Activated naive CD8-positive, alpha-beta T cell treated with anti-CD3 and anti-CD28 coated beads, Interleukin-2, amount 10 ng/mL, durations not matched to agents 7 days and 5 days (primary cell): ENCODE data around the gene TTN. TPM values are rescaled to one million over a fixed set of nuclear protein-coding genes. Genes with fewer than 3 reads are reported as not detected.
A peak's percentile ranks its signal among the peaks of the same experiment; 100 is the strongest.
"Not testable (repeated sequence)": the region's sequence is repeated elsewhere in the genome, so short reads cannot be mapped to it uniquely, and the experiment has no call there.

Source experiments
- ATAC-seq: fragments of 150-1000 bp; cut with Tn5 transposase; one replicate; pipeline ENCODE4 v1.10.0; 2021; ENCODE audit warnings: low read depth, moderate library complexity
- POLR2A ChIA-PET: fragments of 350-600 bp; sonication (Branson Sonifier 250); formaldehyde crosslinking; loops from one replicate; lab custom pipeline; 2021; ENCODE audit warnings: antibody characterized with exemption; lab: Charles Lee
- DNase-seq: peaks from one replicate; pipeline ENCODE4 v3.0.0; 2021
- H3K27ac Mint-ChIP-seq: one replicate; pipeline ENCODE4 v1.8.0; 2022; ENCODE audit warnings: mild to moderate bottlenecking, mixed read lengths
- H3K27me3 Mint-ChIP-seq: one replicate; pipeline ENCODE4 v1.8.0; 2022; ENCODE audit warnings: mild to moderate bottlenecking, moderate library complexity, mixed read lengths
- H3K36me3 Mint-ChIP-seq: one replicate; pipeline ENCODE4 v1.8.0; 2021; ENCODE audit warnings: mild to moderate bottlenecking, mixed read lengths
- H3K4me1 Mint-ChIP-seq: one replicate; pipeline ENCODE4 v1.8.0; 2021; ENCODE audit warnings: mixed read lengths
- H3K4me3 Mint-ChIP-seq: one replicate; pipeline ENCODE4 v1.8.0; 2022; ENCODE audit warnings: mild to moderate bottlenecking, moderate library complexity, mixed read lengths
- H3K9me3 Mint-ChIP-seq: one replicate; pipeline ENCODE4 v1.8.0; 2021; ENCODE audit warnings: mixed read lengths
- total RNA-seq, 2 experiments: library from RNA; stranded (reverse); gene quantifications; one replicate each; pipeline ENCODE4 v1.2.3, GENCODE V29; 2021

TTN gene
- total RNA-seq, 2 experiments from 2014 or later, result 11.9 to 13.5 TPM

GRCh38 chr2:178526256-178526655, 281.0 kb downstream of the TTN start:
- peaks cover 13% of the 10 kb centered on the region for H3K36me3 Mint-ChIP-seq
- POLR2A ChIA-PET, result no interaction called here
- no peak for ATAC-seq
- no peak overlapping the region for H3K27ac Mint-ChIP-seq
- no peak overlapping the region for H3K4me3 Mint-ChIP-seq
- H3K4me1 Mint-ChIP-seq, result peaks cover 33% of the 10 kb centered on the region
- H3K27me3 Mint-ChIP-seq, result no peaks in the 10 kb centered on the region
- no peak for DNase-seq
- no peaks in the 10 kb centered on the region for H3K9me3 Mint-ChIP-seq

GRCh38 chr2:178525460-178525859, 281.8 kb downstream of the TTN start:
- H3K4me3 Mint-ChIP-seq, H3K27ac Mint-ChIP-seq, POLR2A ChIA-PET, DNase-seq, H3K27me3 Mint-ChIP-seq, H3K36me3 Mint-ChIP-seq, ATAC-seq, H3K9me3 Mint-ChIP-seq: not testable (repeated sequence)
- H3K4me1 Mint-ChIP-seq, result peaks cover 30% of the 10 kb centered on the region

GRCh38 chr2:178525010-178525409, 282.2 kb downstream of the TTN start:
- ATAC-seq, H3K9me3 Mint-ChIP-seq, H3K36me3 Mint-ChIP-seq, POLR2A ChIA-PET, H3K4me3 Mint-ChIP-seq, H3K27me3 Mint-ChIP-seq, DNase-seq, H3K27ac Mint-ChIP-seq: not testable (repeated sequence)
- H3K4me1 Mint-ChIP-seq, result peaks cover 28% of the 10 kb centered on the region

- no peaks in the 10 kb centered on the region for H3K9me3 Mint-ChIP-seq
- DNase-seq (no peak), ATAC-seq (peak; percentile 4)
- POLR2A ChIA-PET, result interaction anchor here (0.5 to 2.5 kb wide), 3 partner anchors 73 to 109 kb away, joined by 4 to 12 read pairs (median 5); partner anchors contain the start of genes PJVK and PRKRA
- H3K4me1 Mint-ChIP-seq, result peaks cover 28% of the 10 kb centered on the region
- H3K36me3 Mint-ChIP-seq, result peaks cover 6% of the 10 kb centered on the region
- H3K27me3 Mint-ChIP-seq, result no peaks in the 10 kb centered on the region
- H3K27ac Mint-ChIP-seq, result peak overlapping the region; percentile 90
- peak overlapping the region; percentile 94 for H3K4me3 Mint-ChIP-seq
These were observed 283.6 kb downstream of the TTN start for GRCh38 chr2:178523596-178524134.

GRCh38 chr2:178522950-178523595, 284.1 kb downstream of the TTN start:
- H3K4me1 Mint-ChIP-seq, result peaks cover 27% of the 10 kb centered on the region
- ATAC-seq (peak; percentile 96), DNase-seq (peak; percentile 83)
- H3K9me3 Mint-ChIP-seq, result no peaks in the 10 kb centered on the region
- peak overlapping the region; percentile 94 for H3K4me3 Mint-ChIP-seq
- no peaks in the 10 kb centered on the region for H3K27me3 Mint-ChIP-seq
- H3K27ac Mint-ChIP-seq, result peak overlapping the region; percentile 90
- POLR2A ChIA-PET, result interaction anchor here (0.5 to 2.5 kb wide), 3 partner anchors 72 to 108 kb away, joined by 4 to 12 read pairs (median 5); partner anchors contain the start of genes PJVK and PRKRA
- peaks cover 8% of the 10 kb centered on the region for H3K36me3 Mint-ChIP-seq

GRCh38 chr2:178521304-178522150, 285.7 kb downstream of the TTN start:
- DNase-seq (no peak), ATAC-seq (no peak)
- no peak overlapping the region for H3K27ac Mint-ChIP-seq
- H3K4me1 Mint-ChIP-seq, result peaks cover 25% of the 10 kb centered on the region
- POLR2A ChIA-PET, result no interaction called here
- no peaks in the 10 kb centered on the region for H3K9me3 Mint-ChIP-seq
- H3K4me3 Mint-ChIP-seq, result no peak overlapping the region
- peaks cover 7% of the 10 kb centered on the region for H3K36me3 Mint-ChIP-seq
- no peaks in the 10 kb centered on the region for H3K27me3 Mint-ChIP-seq

- POLR2A ChIA-PET, result no interaction called here
- no peak for ATAC-seq
- Mint-ChIP-seq H3K27me3 (no peaks in the 10 kb centered on the region), H3K4me3 (no peak overlapping the region), H3K27ac (no peak overlapping the region), H3K4me1 (peaks cover 18% of the 10 kb centered on the region), H3K9me3 (no peaks in the 10 kb centered on the region), H3K36me3 (peaks cover 10% of the 10 kb centered on the region)
- DNase-seq, result no peak
These were observed 289.7 kb downstream of the TTN start for GRCh38 chr2:178517496-178517895.

- Mint-ChIP-seq H3K27me3 (no peaks in the 10 kb centered on the region), H3K27ac (no peak overlapping the region), H3K9me3 (no peaks in the 10 kb centered on the region), H3K4me3 (no peak overlapping the region), H3K4me1 (peaks cover 11% of the 10 kb centered on the region), H3K36me3 (peaks cover 10% of the 10 kb centered on the region)
- POLR2A ChIA-PET, result interaction anchor here (0.7 kb wide), 1 partner anchor 48 kb away, joined by 3 read pairs; no protein-coding TSS in a partner anchor
- DNase-seq (no peak), ATAC-seq (peak; percentile 88)
These were observed 292.6 kb downstream of the TTN start for GRCh38 chr2:178514664-178515063.

- DNase-seq (no peak), ATAC-seq (no peak)
- Mint-ChIP-seq H3K36me3 (peaks cover 11% of the 10 kb centered on the region), H3K4me3 (no peak overlapping the region), H3K4me1 (peaks cover 11% of the 10 kb centered on the region), H3K27ac (no peak overlapping the region), H3K9me3 (no peaks in the 10 kb centered on the region), H3K27me3 (no peaks in the 10 kb centered on the region)
- POLR2A ChIA-PET, result no interaction called here
These were observed 293.3 kb downstream of the TTN start for GRCh38 chr2:178513876-178514275.

- Mint-ChIP-seq H3K4me1 (peaks cover 16% of the 10 kb centered on the region), H3K9me3 (no peaks in the 10 kb centered on the region), H3K27me3 (no peaks in the 10 kb centered on the region), H3K4me3 (no peak overlapping the region), H3K27ac (no peak overlapping the region), H3K36me3 (peaks cover 5% of the 10 kb centered on the region)
- DNase-seq (no peak), ATAC-seq (no peak)
- POLR2A ChIA-PET, result no interaction called here
These were observed 294.7 kb downstream of the TTN start for GRCh38 chr2:178512484-178512883.

GRCh38 chr2:178510384-178510783, 296.8 kb downstream of the TTN start:
- peaks cover 7% of the 10 kb centered on the region for H3K36me3 Mint-ChIP-seq

GRCh38 chr2:178508646-178509045, 298.6 kb downstream of the TTN start:
- H3K36me3 Mint-ChIP-seq, result peaks cover 7% of the 10 kb centered on the region
- no peaks in the 10 kb centered on the region for H3K27me3 Mint-ChIP-seq
- peaks cover 4% of the 10 kb centered on the region for H3K4me1 Mint-ChIP-seq
- no peak overlapping the region for H3K27ac Mint-ChIP-seq
- DNase-seq, result no peak
- no peak for ATAC-seq
- no peak overlapping the region for H3K4me3 Mint-ChIP-seq
- H3K9me3 Mint-ChIP-seq, result no peaks in the 10 kb centered on the region
- POLR2A ChIA-PET, result no interaction called here

More at GRCh38 chr2:178510384-178510783, 296.8 kb downstream of the TTN start:
- Mint-ChIP-seq H3K27ac (no peak overlapping the region), H3K4me3 (no peak overlapping the region), H3K27me3 (no peaks in the 10 kb centered on the region), H3K9me3 (no peaks in the 10 kb centered on the region), H3K4me1 (peaks cover 16% of the 10 kb centered on the region)
- no peak for ATAC-seq
- POLR2A ChIA-PET, result no interaction called here
- DNase-seq, result no peak

GRCh38 chr2:178506949-178507348, 300.3 kb downstream of the TTN start:
- H3K4me1 Mint-ChIP-seq, result peaks cover 4% of the 10 kb centered on the region
- ATAC-seq (no peak), DNase-seq (no peak)
- H3K36me3 Mint-ChIP-seq, result peaks cover 14% of the 10 kb centered on the region
- H3K27me3 Mint-ChIP-seq, result no peaks in the 10 kb centered on the region
- H3K4me3 Mint-ChIP-seq, result no peak overlapping the region
- H3K27ac Mint-ChIP-seq, result no peak overlapping the region
- POLR2A ChIA-PET, result no interaction called here
- no peaks in the 10 kb centered on the region for H3K9me3 Mint-ChIP-seq
